HepG2 (cell line): Measurements from ENCODE around the gene PRUNE1. TPM values are rescaled to one million over a fixed set of nuclear protein-coding genes. Genes with fewer than 3 reads are reported as not detected.

Source experiments
- ATAC-seq: fragments of 200-7000 bp; cut with Tn5 transposase; 3 replicates; pipeline ENCODE4 v1.9.1; 2020; ENCODE audit warnings: mild to moderate bottlenecking, moderate library complexity
- BruUV-seq: library from RNA; stranded (reverse); fragments of 400-500 nt; replicated peaks from 2 replicates; lab custom pipeline; 2021; lab: Mats Ljungman, UMichigan
- CTCF ChIA-PET: fragments of 300-600 bp; formaldehyde crosslinking; extraction: SDS; loops from one replicate; lab custom pipeline; 2021; ENCODE audit warnings: low total read pairs, inconsistent platforms, low intra/inter-chr PET ratio; lab: Yijun Ruan, JAX
- POLR2A ChIA-PET: fragments of 350-600 bp; sonication (Branson Sonifier 250); formaldehyde crosslinking; loops from one replicate; lab custom pipeline; 2020; ENCODE audit warnings: antibody characterized with exemption, inconsistent platforms; lab: Yijun Ruan, JAX
- DNase-seq: peaks from one replicate; pipeline ENCODE4 v3.0.0-alpha.2; 2015; ENCODE audit warnings: low spot score
- FAIRE-seq: peaks from 3 replicates; lab custom pipeline; 2011; peaks lifted over from hg19 to GRCh38; lab: Jason Lieb, UNC
- H2AFZ ChIP-seq: one replicate; pipeline ENCODE4 v1.6.1; 2011; ENCODE audit warnings: low read length, inconsistent platforms
- H3K27ac ChIP-seq: fragments of 300-600 bp; 3 replicates; pipeline ENCODE4 v1.8.0; 2011; ENCODE audit warnings: mixed run types, mild to moderate bottlenecking, mixed read lengths, low read length, inconsistent platforms; ENCODE audit not compliant: insufficient read depth; ENCODE audit errors: extremely low read length
- H3K27me3 ChIP-seq, 2 experiments: fragments of 200-600 bp in 1 of 2; 2 replicates in 1 of 2; 3 replicates in 1 of 2; pipeline versions ENCODE4 v1.6.0 to v1.8.0; 2011; ENCODE audit warnings: low read length in 2 of 2, mild to moderate bottlenecking in 2 of 2, moderate library complexity in 2 of 2, inconsistent platforms in 1 of 2; ENCODE audit not compliant: insufficient read depth in 2 of 2, control insufficient read depth in 1 of 2
- H3K36me3 ChIP-seq, 2 experiments: fragments of 200-600 bp in 1 of 2; replicated peaks in 1 of 2; 2 replicates in 1 of 2; 3 replicates in 1 of 2; pipeline versions ENCODE4 v1.5.1 to v1.8.0; 2011; ENCODE audit warnings: low read length in 2 of 2, inconsistent platforms in 1 of 2; ENCODE audit not compliant: insufficient read depth in 2 of 2, control insufficient read depth in 1 of 2
- H3K4me1 ChIP-seq: 2 replicates; pipeline ENCODE4 v1.5.1; 2012; ENCODE audit warnings: low read length, inconsistent platforms; ENCODE audit not compliant: insufficient read depth
- H3K4me2 ChIP-seq: 2 replicates; pipeline ENCODE4 v1.6.0; 2011; ENCODE audit warnings: low read depth, low read length, inconsistent platforms
- H3K4me3 ChIP-seq, 3 experiments: fragments of 200-600 bp in 1 of 3; sonication (generic), shearing (Covaris generic) in 1 of 3; replicated peaks in 1 of 3; 2 replicates each; pipeline ENCODE4 v1.5.1; 2011 to 2016; ENCODE audit warnings: low read length in 3 of 3, inconsistent platforms in 2 of 3, low read depth in 2 of 3, mild to moderate bottlenecking in 2 of 3, control low read depth in 1 of 3, mixed read lengths in 1 of 3; ENCODE audit not compliant: insufficient read depth in 1 of 3
- H3K79me2 ChIP-seq: one replicate; pipeline ENCODE4 v1.6.1; 2011; ENCODE audit warnings: low read length, inconsistent platforms; ENCODE audit not compliant: insufficient read depth
- H3K9ac ChIP-seq: 2 replicates; pipeline ENCODE4 v1.6.0; 2011; ENCODE audit warnings: mild to moderate bottlenecking, low read depth, low read length, inconsistent platforms; ENCODE audit not compliant: insufficient read depth
- H3K9me3 ChIP-seq: 2 replicates; pipeline ENCODE4 v1.5.1; 2012; ENCODE audit warnings: mild to moderate bottlenecking, low read length
- H4K20me1 ChIP-seq: 2 replicates; pipeline ENCODE4 v1.6.0; 2011; ENCODE audit warnings: inconsistent platforms, mild to moderate bottlenecking, low read length, moderate library complexity; ENCODE audit not compliant: insufficient read depth
- DNMT3B ChIP-seq: conservative IDR thresholded peaks from 2 replicates; pipeline ENCODE4 v1.6.1; 2016; ENCODE audit warnings: missing biosample characterization, control low read depth
- HMGA1 ChIP-seq: sonication (generic); formaldehyde crosslinking; conservative IDR thresholded peaks from 2 replicates; pipeline ENCODE4 v1.4.0; 2020; ENCODE audit warnings: missing genetic modification reagents
- SALL1 ChIP-seq: sonication (generic); formaldehyde crosslinking; IDR thresholded peaks from 2 replicates; pipeline ENCODE4 v1.8.0; 2022; ENCODE audit warnings: mild to moderate bottlenecking, missing genetic modification reagents
- SOX5 ChIP-seq: IDR thresholded peaks from 2 replicates; pipeline ENCODE4 v1.6.1; 2016; ENCODE audit warnings: borderline replicate concordance
- ZFP82 ChIP-seq: sonication (generic); formaldehyde crosslinking; IDR thresholded peaks from 2 replicates; pipeline ENCODE4 v1.5.1; 2020; ENCODE audit warnings: mild to moderate bottlenecking, missing genetic modification reagents, borderline replicate concordance
- ZNF101 ChIP-seq: sonication (generic); formaldehyde crosslinking; IDR thresholded peaks from 2 replicates; pipeline ENCODE4 v1.4.0; 2020; ENCODE audit warnings: mild to moderate bottlenecking, low read depth, missing genetic modification reagents, borderline replicate concordance
- ZNF556 ChIP-seq: sonication (generic); formaldehyde crosslinking; IDR thresholded peaks from 2 replicates; pipeline ENCODE4 v1.4.0; 2020; ENCODE audit warnings: mild to moderate bottlenecking, missing genetic modification reagents, borderline replicate concordance
- ZNF724P ChIP-seq: sonication (generic); formaldehyde crosslinking; IDR thresholded peaks from 2 replicates; pipeline ENCODE4 v1.8.0; 2022; ENCODE audit warnings: missing genetic modification reagents, borderline replicate concordance
- ZNF839 ChIP-seq: sonication (generic); formaldehyde crosslinking; IDR thresholded peaks from 2 replicates; pipeline ENCODE4 v1.4.0; 2020; ENCODE audit warnings: missing genetic modification reagents, mild to moderate bottlenecking, borderline replicate concordance
- WGBS: methylation state at CpG from one replicate; pipeline ENCODE4 v1.1.6; 2017; ENCODE audit warnings: low lambda C conversion rate; 5-methylcytosine and 5-hydroxymethylcytosine counted together
- in situ Hi-C: cut with HindIII; loops from 2 replicates; pipeline ENCODE4 v1.10.0; 2017; ENCODE audit warnings: low pct_unique_long_range_greater_than_20kb; ENCODE audit not compliant: extremely low pct_ligation_motif_present
- intact Hi-C: fragments of 100-400 bp; cut with micrococcal nuclease; formaldehyde crosslinking; loops from one replicate; pipeline ENCODE4 v1.10.0; 2022; ENCODE audit not compliant: unreplicated experiment
- polyA plus RNA-seq, 8 experiments: library from polyadenylated mRNA; depleted of rRNA in 3 of 8; stranded (reverse) in 7 of 8; unstranded in 1 of 8; fragments of >200 nt; fragmentation: Illumina TruSeq in 4 of 8; extraction: Trizol in 4 of 8; gene quantifications; 2 replicates each; pipeline versions ENCODE4 v1.2.1 to v1.2.3, GENCODE V29; 2011 to 2016; ENCODE audit warnings: low read depth in 4 of 8, missing spikeins in 1 of 8, mixed read lengths in 1 of 8; ENCODE audit not compliant: insufficient read depth in 1 of 8
- total RNA-seq, 5 experiments: library from RNA; depleted of rRNA; stranded (reverse); fragments of >200 nt; fragmentation: Illumina TruSeq; extraction: Trizol; gene quantifications; 2 replicates each; pipeline ENCODE4 v1.2.3, GENCODE V29; 2016; ENCODE audit warnings: low read depth in 1 of 5
- TF ChIP-seq, protein P1 (sequence below): sonication (generic); formaldehyde crosslinking; IDR thresholded peaks from 2 replicates; pipeline ENCODE4 v1.4.0; 2020; ENCODE audit warnings: mild to moderate bottlenecking, missing genetic modification reagents
- TF ChIP-seq, protein P2 (sequence below): sonication (generic); formaldehyde crosslinking; IDR thresholded peaks from 2 replicates; pipeline ENCODE4 v1.5.0; 2020; ENCODE audit warnings: missing genetic modification reagents
- TF ChIP-seq, protein P3 (sequence below): sonication (generic); formaldehyde crosslinking; IDR thresholded peaks from 2 replicates; pipeline ENCODE4 v1.5.0; 2020; ENCODE audit warnings: missing genetic modification reagents, mild to moderate bottlenecking, borderline replicate concordance

PRUNE1 gene
- total and polyA plus RNA-seq, 2 of the 13 experiments (the other 11 are each of a cell fraction or from before 2014, with no cell fraction given): 19.0 to 31.9 TPM

DNA sequence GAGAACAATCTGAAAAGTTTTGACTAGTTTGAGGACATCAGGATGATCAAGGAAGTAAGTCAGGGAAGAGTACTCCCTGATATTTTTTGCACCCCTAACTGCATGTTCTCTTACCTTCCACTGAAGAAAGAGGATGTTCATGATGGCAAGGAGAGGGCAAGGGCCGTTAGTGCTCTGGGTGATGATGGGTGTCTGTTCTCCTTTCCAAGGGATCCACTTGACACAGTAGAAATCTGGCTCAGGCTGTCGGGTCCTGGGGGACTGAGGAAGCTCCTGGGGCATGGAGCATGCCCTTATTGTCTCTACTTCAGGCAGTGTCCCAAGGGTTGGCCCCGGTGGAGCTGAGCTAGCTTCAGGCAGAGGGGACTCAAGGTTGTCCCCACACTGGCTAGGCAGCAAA, 6.2 kb upstream of the PRUNE1 start:
- Histone ChIP-seq H3K36me3 (peaks cover 10 to 34% of the 10 kb centered on the region in 2 experiments; a peak in 4 of 5 replicates), H3K4me2 (peak overlapping the region; percentile 65; the same call in 1 of the 2 replicates), H3K4me1 (peaks cover 55% of the 10 kb centered on the region), H4K20me1 (no peaks in the 10 kb centered on the region), H3K4me3 (no peak overlapping the region), H3K27ac (no peak overlapping the region), H3K9me3 (no peaks in the 10 kb centered on the region), H3K79me2 (peaks cover 15% of the 10 kb centered on the region), H3K27me3 (no peaks in the 10 kb centered on the region; a peak in 1 of 5 replicates), H2AFZ (no peak overlapping the region), H3K9ac (no peak overlapping the region)
- TF ChIP-seq DNMT3B (CRISPR knock-in tag) (no peak), SOX5 (CRISPR knock-in tag) (no peak), ZFP82 (CRISPR knock-in tag) (no peak), SALL1 (CRISPR knock-in tag) (no peak), HMGA1 (CRISPR knock-in tag) (no peak), ZNF556 (CRISPR knock-in tag) (no peak), ZNF724P (CRISPR knock-in tag) (no peak), ZNF101 (CRISPR knock-in tag) (no peak), ZNF839 (no peak)
- TF ChIP-seq, protein P1, sequence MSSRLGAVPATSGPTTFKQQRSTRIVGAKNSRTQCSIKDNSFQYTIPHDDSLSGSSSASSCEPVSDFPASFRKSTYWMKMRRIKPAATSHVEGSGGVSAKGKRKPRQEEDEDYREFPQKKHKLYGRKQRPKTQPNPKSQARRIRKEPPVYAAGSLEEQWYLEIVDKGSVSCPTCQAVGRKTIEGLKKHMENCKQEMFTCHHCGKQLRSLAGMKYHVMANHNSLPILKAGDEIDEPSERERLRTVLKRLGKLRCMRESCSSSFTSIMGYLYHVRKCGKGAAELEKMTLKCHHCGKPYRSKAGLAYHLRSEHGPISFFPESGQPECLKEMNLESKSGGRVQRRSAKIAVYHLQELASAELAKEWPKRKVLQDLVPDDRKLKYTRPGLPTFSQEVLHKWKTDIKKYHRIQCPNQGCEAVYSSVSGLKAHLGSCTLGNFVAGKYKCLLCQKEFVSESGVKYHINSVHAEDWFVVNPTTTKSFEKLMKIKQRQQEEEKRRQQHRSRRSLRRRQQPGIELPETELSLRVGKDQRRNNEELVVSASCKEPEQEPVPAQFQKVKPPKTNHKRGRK: no peak
- TF ChIP-seq, protein P2, sequence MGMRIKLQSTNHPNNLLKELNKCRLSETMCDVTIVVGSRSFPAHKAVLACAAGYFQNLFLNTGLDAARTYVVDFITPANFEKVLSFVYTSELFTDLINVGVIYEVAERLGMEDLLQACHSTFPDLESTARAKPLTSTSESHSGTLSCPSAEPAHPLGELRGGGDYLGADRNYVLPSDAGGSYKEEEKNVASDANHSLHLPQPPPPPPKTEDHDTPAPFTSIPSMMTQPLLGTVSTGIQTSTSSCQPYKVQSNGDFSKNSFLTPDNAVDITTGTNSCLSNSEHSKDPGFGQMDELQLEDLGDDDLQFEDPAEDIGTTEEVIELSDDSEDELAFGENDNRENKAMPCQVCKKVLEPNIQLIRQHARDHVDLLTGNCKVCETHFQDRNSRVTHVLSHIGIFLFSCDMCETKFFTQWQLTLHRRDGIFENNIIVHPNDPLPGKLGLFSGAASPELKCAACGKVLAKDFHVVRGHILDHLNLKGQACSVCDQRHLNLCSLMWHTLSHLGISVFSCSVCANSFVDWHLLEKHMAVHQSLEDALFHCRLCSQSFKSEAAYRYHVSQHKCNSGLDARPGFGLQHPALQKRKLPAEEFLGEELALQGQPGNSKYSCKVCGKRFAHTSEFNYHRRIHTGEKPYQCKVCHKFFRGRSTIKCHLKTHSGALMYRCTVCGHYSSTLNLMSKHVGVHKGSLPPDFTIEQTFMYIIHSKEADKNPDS (CRISPR knock-in tag): no peak
- TF ChIP-seq, protein P3, sequence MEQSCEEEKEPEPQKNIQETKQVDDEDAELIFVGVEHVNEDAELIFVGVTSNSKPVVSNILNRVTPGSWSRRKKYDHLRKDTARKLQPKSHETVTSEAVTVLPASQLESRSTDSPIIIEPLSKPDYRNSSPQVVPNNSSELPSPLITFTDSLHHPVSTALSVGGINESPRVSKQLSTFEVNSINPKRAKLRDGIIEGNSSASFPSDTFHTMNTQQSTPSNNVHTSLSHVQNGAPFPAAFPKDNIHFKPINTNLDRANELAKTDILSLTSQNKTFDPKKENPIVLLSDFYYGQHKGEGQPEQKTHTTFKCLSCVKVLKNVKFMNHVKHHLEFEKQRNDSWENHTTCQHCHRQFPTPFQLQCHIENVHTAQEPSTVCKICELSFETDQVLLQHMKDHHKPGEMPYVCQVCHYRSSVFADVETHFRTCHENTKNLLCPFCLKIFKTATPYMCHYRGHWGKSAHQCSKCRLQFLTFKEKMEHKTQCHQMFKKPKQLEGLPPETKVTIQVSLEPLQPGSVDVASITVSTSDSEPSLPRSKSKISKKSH (CRISPR knock-in tag): no peak
- ChIA-PET CTCF (no interaction called here), POLR2A (interaction anchor here (1.9 to 9.1 kb wide), 4 partner anchors 11 to 31 kb away, joined by 5 to 150 read pairs (median 8); partner anchors contain the start of gene ANXA9)
- DNase-seq: no peak
- intact Hi-C loops: no loop called here
- in situ Hi-C loops: no loop called here
- no peak for ATAC-seq
- no peak for FAIRE-seq
- WGBS: 94% methylated on average over 2 of the region's 3 CpGs
- no TSS peak for BruUV-seq
